SU-DHL-6 (cell line): ENCODE results near the gene ACRBP.

Source experiments
- EZH2phosphoT487 ChIP-seq: fragments of 200-600 bp; sonication (generic), shearing (Covaris generic); conservative IDR thresholded peaks from 2 replicates; pipeline ENCODE4 v1.6.1; 2018; ENCODE audit warnings: mild to moderate bottlenecking, antibody characterized with exemption, low read length, moderate library complexity, mixed read lengths
- TF ChIP-seq, protein P1 (sequence below): fragments of 200-600 bp; sonication (generic); IDR thresholded peaks from one replicate; pipeline ENCODE4 v1.5.1; 2017; ENCODE audit warnings: antibody characterized with exemption, mild to moderate bottlenecking, low read length, moderate library complexity; ENCODE audit not compliant: insufficient read depth, poor library complexity, severe bottlenecking

DNA sequence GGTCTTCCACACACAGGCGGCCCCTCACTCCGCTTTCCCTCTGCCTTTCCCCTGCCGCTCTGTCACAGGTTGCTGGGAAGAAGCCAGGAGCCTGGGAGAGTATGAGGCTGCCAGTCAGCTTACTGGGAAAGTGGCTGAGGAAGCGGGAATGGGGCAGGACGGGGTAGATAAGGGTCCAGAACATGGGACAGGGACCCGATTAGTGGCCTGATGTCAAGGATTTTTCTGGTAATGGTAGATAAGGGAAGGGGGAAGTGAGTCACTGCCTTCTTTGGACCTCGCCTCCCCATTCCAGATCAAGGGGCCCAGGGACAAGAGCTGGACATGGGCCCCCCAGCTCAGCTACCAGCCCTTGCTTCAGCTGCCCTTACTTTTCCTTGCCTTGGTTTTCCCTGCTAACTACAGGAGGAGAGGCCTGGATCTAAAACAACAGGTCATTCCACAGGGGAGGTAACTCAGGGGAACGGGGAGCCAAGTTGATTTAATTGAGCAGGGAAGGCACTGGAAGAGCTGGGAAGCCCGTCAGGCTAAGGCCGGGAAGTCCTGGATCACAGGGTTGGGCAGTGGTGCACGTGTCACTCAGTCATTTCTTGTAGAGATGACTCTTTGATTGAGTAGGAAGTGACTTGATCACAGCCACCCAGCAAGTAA is 8.0 kb downstream of the ACRBP start:
- TF ChIP-seq EZH2phosphoT487, result no peak
- TF ChIP-seq, protein P1, sequence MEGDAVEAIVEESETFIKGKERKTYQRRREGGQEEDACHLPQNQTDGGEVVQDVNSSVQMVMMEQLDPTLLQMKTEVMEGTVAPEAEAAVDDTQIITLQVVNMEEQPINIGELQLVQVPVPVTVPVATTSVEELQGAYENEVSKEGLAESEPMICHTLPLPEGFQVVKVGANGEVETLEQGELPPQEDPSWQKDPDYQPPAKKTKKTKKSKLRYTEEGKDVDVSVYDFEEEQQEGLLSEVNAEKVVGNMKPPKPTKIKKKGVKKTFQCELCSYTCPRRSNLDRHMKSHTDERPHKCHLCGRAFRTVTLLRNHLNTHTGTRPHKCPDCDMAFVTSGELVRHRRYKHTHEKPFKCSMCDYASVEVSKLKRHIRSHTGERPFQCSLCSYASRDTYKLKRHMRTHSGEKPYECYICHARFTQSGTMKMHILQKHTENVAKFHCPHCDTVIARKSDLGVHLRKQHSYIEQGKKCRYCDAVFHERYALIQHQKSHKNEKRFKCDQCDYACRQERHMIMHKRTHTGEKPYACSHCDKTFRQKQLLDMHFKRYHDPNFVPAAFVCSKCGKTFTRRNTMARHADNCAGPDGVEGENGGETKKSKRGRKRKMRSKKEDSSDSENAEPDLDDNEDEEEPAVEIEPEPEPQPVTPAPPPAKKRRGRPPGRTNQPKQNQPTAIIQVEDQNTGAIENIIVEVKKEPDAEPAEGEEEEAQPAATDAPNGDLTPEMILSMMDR, result no peak
